Middle frontal gyrus (tissue), 1 donor: ENCODE results near the gene RND3.

Experiments
- DNase-seq: peaks from one replicate; pipeline ENCODE4 v3.0.0-alpha.2; 2015; ENCODE audit warnings: low spot score; ENCODE audit errors: extremely low spot score

The RND3 gene

GRCh38 chr2:150494234-150494945 is 6.9 kb upstream of the RND3 start:
- no peak for DNase-seq

- no peak for DNase-seq
These were observed 4.5 kb upstream of the RND3 start for GRCh38 chr2:150491943-150492342.

GRCh38 chr2:150491430-150491829 is 4.0 kb upstream of the RND3 start:
- no peak for DNase-seq

GRCh38 chr2:150490466-150490865 is 3.0 kb upstream of the RND3 start:
- no peak for DNase-seq

GRCh38 chr2:150486539-150487484 is 655 bp downstream of the RND3 start:
- no peak for DNase-seq

- no peak for DNase-seq
These were observed 1.5 kb downstream of the RND3 start for GRCh38 chr2:150485871-150486538.

- DNase-seq, result peak; percentile 25
These were observed 2.2 kb downstream of the RND3 start for GRCh38 chr2:150485114-150485870.

- DNase-seq, result no peak
These were observed 2.9 kb downstream of the RND3 start for GRCh38 chr2:150484461-150485021.

- DNase-seq, result no peak
These were observed 3.5 kb downstream of the RND3 start for GRCh38 chr2:150484006-150484405.

- no peak for DNase-seq
These were observed 3.9 kb downstream of the RND3 start for GRCh38 chr2:150483532-150483931.

GRCh38 chr2:150482667-150483400 is 4.6 kb downstream of the RND3 start:
- no peak for DNase-seq

GRCh38 chr2:150482111-150482510 is 5.4 kb downstream of the RND3 start:
- DNase-seq, result no peak

- DNase-seq, result no peak
These were observed 6.3 kb downstream of the RND3 start for GRCh38 chr2:150480971-150481830.

- no peak for DNase-seq
These were observed 7.2 kb downstream of the RND3 start for GRCh38 chr2:150480241-150480640.

- DNase-seq, result no peak
These were observed 8.2 kb downstream of the RND3 start for GRCh38 chr2:150479075-150479915.

GRCh38 chr2:150478200-150478974 is 9.1 kb downstream of the RND3 start:
- no peak for DNase-seq

- no peak for DNase-seq
These were observed 10.1 kb downstream of the RND3 start for GRCh38 chr2:150477347-150477746.
